RPMI8226 (cell line): ENCODE data around the gene PERM1.
"Not testable (repeated sequence)": the region's sequence is repeated elsewhere in the genome, so short reads cannot be mapped to it uniquely, and the experiment has no call there.

Experiments
- DNase-seq: peaks from one replicate; pipeline ENCODE4 v3.0.0-alpha.2; 2015

Gene PERM1

DNA sequence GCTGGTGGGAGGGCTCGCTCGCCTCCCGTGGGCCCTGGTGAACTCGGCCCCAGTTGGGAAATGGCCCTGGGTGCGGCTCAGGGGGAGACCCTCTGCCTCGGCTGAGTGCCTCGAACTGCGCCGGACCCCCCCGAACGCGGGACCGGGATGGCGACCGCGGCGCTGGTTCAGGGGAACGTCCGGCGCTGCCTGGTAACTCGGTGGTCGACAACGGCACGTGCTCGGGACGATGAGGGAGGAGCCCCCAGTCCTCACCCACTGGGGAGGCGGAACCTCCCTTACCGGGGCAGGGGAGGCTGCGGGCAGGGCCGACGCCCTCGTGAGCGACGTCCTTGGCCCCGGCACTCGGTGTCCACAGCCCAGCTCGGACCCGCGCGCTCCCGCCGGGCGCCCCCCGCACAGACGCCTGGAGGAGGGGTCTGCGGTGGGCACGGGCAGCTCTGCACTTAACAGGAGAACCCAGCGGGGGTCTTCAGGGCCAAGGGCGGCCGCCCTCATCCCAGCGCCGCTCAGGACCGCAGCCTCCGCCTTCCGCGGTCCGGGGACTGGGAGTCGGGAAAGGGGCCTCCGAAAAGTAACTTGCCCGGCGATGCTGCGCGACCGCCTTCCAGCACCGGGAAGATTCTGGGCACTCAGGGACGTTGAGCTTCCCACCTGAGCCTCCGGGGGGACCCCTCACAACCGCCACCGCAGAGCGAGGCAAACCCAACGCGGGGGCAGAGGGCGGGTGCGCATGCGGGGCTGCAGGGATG lies 16.3 kb upstream of the PERM1 start:
- DNase-seq = no peak

DNA sequence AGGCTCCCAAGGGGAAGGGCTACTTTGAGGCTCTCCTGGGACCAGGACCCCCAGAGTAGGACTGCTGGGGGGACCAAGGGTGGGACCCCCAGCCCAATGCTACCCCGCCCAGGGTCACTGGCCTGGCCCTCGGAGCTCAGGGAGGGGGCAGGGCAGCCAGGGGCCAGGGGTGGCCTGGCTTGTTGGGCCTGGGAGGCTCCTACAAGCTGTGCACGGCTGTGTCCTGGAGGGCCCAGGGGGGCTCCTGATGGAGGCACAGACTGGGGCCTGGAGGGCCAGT lies 15.8 kb upstream of the PERM1 start:
- DNase-seq = no peak

DNA sequence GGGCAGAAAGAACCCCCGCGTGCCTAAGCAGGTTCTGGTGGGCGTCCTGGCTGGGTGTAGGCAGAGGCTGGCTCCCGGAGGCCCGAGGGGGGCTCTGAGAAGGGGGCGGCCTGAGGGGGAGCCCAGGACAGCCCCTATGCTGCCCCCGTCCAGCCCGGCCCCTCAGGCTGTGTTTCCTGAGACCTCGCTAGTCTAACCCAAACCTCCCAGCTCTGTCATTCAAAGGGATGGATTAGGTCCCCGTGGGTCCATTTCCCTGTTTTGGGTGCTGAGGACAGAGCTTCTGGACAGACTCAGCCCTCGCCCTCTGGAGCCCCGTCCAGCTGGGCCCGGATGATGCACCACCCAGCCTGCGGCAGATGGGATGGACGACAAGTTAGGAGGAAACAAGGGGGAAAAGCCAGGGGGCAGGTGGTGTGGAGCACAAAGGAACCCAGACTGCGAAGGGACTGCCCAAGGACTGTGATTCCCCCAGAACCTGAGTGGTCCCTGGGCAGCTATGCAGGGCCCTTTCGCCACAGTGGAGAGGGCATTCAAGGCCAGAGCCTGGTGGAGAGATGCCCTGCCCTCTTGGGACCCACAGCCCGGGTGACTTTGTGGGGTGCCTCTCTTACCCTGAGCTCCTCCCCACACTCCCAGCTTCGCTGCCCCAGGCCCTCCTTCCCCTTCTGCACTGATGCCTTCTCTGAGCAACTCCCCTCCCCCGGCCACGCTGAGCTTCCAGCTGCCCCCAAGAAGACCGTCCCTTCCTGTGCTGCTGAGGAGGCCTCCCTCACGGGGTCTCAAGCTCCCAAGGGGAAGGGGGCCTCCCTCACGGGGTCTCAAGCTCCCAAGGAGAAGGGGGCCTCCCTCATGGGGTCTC lies 15.2 kb upstream of the PERM1 start:
- no peak for DNase-seq

DNA sequence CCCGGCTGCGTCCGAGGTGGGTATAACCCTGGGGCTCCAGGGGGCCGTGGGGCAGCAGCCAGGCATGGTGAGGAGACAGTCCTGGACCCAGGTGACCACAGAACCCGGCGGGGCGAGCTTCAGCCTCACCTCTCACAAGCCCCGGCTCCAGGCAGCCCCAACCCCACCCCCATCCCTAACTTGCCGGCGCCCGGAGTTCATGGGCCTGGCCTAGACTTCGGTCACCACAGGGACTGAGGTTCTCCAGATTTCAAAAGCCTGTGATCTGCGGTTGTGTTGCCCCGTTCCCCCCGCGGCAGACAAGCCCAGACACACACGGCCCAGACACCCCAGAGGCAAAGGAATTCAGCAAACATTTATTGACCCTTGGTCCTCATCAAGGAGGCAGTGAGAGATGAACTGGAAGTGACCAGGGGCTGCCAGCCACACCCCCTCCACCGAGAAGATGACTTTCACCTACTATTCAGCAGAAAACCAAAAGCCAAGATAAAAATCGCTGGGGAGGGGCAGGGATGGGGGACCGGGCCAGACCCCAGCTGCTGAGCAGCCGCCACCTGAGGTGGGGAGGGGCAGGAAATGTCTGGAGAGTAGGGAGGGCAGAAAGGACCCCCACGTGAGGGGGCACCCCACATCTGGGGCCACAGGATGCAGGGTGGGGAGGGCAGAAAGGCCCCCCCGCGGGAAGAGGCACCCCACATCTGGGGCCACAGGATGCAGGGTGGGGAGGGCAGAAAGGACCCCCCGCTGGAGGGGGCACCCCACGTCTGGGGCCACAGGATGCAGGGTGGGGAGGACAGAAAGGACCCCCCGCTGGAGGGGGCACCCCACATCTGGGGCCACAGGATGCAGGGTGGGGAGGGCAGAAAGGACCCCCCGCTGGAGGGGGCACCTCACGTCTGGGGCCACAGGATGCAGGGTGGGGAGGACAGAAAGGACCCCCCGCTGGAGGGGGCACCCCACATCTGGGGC lies 14.1 kb upstream of the PERM1 start:
- no peak for DNase-seq

DNA sequence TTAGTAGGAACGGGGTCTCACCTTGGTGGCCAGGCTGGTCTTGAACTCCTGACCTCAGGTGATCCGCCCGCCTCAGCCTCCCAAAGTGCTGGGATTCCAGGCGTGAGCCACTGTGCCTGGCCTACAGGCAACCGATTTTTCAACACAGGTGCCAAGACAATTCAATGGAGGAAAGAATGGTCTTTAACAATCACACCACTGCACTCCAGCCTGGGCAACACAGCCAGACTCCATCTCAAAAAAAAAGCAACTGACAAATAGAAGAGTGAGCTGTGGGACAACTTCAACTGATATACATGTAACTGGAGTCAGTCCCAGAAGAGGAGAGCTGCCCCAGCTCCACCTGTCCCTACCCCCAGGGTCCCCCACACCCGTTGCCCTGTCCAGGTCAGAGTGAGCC lies 12.7 kb upstream of the PERM1 start:
- DNase-seq = not testable (repeated sequence)

DNA sequence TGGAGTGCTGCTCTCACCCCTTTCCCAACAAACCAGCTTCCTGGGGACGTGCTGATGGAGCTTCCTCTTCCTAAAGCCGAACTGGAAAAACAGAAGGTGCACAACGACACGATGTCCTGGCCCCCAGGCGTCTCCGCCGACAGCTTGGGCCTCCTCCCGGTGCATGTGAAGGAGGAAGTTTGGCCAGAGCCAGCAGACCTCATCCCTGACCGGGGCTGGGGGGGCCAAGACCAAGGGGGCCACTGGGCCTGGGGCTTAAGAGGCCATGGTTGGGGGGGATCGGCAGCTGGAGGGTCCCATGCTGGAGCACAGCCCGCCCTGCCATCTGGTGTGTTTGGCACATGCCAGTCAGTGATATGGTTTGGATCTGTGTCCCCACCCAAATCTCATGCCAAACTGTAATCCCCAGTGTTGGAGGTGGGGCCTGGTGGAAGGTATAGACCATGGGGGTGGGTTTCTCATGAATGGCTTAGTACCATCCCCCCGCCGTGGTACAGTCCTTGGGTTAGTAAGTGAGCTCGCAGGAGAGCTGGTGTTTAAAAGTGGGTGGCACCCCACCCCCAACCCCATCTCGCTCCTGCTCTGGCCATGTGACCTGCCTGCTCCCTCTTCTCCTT lies 11.6 kb upstream of the PERM1 start:
- DNase-seq = no peak

DNA sequence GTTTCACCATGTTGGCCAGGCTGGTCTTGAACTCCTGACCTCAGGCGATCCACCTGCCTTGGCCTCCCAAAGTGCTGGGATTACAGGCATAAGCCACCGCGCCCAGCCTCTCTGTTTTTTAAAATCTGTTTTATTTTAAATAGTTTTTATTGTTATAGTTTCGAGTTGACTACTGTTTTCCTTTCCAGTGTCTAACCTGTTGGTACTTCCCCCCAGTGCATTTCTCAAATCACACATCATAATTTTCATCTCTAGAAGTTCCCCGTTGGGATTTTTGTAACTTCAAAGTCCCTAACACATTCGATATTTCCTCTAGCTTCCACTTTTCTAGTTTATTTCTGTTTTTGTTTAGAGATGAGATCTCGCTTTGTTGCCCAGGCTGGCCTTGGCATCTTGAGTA lies 10.5 kb upstream of the PERM1 start:
- no peak for DNase-seq

DNA sequence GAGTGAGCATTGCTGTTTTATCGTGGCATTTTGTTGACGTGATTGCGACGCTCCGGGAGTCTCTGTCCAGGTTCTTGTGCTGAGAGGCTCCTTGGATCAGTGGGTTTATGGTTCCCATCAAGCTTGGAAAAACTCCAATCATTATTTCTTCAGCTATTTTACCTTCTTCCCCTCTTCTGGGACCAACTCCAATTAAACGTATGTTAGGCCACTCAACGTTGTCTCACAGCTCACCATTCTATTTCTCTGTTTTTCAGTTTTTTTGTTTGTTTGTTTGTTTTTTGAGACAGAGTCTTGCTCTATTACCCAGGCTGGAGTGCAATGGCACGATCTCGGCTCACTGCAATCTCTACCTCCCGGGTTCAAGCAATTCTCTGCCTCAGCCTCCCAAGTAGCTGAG lies 10.0 kb upstream of the PERM1 start:
- no peak for DNase-seq

DNA sequence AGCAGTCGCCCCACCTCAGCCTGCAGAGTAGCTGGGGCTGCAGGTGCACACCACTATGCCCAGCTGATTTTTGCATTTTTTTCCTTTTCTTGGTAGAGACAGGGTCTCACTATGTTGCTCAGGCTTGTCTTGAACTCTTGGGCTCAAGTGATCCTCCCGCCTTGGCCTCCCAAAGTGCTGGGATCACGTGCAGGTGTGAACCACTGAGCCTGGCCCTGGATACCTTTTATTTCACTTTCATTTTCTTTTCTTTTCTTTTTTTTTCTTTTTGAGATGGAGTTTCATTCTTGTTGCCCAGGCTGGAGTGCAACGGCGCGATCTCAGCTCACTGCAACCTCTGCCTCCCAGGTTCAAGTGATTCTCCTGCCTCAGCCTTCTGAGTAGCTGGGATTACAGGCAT lies 9.4 kb upstream of the PERM1 start:
- not testable (repeated sequence) for DNase-seq

DNA sequence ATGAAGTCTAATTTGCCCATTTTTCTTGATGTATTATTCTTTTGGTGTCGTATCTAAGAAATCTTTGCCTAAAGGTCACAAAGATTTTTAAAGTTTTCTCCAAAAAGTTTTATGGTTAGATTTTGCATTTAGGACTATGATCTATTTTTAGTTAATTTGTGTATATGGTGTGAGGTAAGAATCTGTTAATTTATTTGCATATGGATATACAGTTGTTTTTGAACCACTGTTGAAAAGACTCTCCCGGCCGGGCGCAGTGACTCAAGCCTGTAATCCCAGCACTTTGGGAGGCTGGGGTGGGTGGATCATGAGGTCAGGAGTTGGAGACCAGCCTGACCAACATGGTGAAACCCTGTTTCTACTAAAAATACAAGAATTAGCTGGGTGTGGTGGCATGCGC lies 6.2 kb upstream of the PERM1 start:
- DNase-seq = not testable (repeated sequence)

DNA sequence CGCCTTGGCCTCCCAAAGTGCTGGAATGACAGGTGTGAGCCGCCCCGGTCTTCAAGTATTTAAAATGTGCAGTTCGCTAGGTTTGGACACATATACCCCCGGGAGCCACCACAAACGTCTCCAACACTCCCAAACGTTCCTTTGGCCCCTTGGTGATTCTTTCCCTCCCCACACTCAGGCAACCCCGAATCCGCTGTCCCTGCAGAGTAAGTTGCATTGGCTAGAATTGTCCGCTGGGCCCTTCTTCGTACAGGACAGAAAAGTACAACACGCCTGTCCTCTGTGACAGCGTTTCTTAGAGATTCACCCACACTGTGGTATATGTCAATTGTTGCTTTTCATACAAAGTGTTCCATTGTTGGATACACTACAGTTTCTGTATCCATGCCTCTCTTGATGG lies 3.2 kb upstream of the PERM1 start:
- no peak for DNase-seq

DNA sequence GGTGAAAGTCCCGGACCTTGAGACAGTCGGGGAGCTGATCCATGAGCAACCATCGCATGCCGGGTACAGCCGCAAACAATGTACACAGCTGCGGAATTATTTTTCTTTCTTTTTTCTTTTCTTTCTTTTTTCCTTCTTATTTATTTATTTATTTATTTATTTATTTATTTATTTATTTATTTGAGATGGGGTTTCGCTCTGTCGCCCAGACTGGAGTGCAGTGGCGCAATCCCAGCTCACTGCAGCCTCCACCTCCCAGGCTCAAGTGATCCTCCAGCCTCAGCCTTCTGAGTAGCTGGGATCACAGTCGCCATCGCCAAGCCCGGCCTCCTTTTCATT lies 2.6 kb upstream of the PERM1 start:
- no peak for DNase-seq

DNA sequence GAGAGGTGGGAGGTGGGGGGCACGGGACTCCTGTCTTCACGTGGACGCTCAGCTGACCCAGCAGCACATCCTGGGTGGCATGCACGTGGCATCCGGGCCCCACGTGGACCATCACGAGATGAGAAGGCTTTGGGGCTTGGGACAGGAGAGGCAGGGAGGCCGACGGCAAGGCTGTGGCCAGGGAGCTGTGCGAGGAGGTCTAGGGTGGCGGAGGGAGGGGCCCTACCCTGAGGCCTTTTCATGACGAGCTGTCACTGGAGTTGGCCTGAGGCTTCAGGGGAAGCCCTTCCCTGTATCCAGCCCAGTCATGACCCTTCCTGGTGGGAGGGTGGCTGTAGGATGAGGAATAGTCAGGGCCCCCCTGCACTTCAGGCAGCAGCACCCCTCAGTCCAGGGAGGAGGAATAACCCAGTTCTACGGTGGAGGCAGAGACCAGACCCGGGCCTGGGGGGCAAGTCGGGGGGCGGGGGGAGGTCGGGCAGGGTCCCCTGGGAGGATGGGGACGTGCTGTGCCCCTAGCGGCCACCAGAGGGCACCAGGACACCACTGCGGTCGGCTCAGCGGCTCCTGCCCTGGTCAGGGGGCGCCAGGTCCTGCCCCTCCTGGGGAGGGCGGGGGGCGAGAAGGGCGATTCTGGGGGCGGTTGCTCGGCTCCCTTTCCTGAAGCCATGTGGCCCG lies 2.0 kb upstream of the PERM1 start:
- DNase-seq = peak; percentile 54

DNA sequence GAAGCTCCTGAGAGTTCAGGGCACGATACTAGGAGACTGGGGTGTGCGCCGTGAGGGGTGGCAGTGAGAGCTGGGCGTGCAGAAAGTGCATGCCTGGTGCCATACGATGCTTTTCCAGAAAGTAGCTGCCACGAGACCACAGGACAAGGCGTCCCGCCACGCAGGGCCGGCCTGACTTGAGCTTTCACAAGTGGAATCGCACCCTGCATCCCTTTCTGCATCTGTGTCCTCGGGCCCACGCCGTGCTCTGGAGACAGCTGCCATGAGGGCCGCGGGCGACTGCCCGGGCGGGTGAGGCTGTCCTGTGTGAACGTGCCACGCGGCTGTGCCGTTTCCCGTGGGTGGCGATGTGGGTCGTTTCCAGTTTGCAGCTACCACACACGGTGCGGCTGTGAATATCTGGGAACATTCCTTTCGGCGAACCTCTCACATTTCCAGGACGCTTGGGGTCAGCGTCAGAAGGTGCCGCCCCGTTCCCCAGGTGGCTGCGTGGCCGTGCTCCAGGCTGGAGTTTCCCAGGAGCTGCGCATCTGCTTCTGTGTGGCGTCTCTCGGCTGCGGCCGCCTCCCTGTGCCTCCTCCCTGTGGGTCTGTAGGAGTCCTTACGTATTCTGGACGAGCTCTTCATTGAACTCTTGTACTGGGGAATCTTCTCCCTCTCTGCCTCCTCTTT lies 1.0 kb upstream of the PERM1 start:
- no peak for DNase-seq

DNA sequence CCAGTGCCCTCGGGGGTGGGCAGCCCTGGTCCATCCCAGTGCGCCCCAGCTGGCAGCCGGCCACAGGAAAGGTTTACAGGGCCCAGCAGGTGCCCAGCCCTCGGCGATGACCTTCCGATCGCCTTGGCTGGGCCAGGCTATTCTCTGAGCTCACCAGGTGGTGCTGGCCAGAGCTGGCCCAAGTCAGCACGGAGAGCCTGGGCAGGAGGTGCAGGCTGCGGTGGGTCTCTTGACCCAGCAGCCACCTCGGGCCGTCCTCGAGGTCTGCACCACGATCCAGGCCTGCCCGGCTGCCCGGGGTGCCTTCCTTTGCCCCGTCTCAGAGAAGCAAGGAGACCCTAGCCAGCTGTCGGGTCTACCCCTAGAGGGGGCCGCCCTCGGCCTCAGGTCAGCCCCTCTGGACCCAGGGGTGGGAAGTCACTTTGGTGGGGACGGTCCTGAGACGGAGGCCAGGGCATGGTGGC lies 370 bp downstream of the PERM1 start:
- DNase-seq = no peak

DNA sequence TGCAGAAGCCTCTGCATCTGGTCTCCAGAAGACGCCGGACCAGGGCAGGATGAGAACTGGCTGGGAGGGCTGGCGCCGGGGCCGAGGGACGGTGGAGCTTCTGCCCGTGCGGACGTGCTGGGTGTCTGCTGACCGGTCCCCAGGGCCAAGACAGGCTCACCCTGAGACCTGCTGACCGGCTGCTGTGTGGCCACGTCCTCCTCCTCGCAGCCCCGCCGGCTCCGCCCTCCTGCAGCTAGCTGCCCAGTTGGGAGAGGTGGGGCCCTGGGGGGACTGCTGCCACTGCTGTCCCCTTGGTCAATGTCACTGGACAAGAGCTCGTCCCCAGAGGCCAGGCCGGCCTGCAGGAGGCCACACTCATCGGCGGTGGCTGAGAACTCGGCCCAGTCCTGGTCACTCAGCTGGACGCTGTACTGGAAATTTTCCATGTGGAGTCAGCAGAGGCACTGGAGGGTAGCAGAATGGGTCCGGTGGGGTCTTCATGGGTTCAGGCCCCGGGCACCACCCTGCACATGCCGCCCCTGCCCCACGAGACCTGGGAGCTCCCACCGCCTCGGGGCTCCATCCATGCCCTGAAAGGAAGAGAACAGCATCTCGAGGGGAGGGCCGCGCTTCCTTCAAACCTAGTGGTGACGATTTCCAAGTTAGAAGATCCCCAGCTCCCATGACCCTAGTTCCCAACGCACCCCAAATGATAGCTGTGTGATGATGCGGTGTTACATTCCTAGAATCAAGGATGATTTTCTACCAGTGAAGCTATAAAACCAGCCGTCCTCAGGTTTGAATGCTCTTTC lies 1.1 kb downstream of the PERM1 start:
- no peak for DNase-seq

DNA sequence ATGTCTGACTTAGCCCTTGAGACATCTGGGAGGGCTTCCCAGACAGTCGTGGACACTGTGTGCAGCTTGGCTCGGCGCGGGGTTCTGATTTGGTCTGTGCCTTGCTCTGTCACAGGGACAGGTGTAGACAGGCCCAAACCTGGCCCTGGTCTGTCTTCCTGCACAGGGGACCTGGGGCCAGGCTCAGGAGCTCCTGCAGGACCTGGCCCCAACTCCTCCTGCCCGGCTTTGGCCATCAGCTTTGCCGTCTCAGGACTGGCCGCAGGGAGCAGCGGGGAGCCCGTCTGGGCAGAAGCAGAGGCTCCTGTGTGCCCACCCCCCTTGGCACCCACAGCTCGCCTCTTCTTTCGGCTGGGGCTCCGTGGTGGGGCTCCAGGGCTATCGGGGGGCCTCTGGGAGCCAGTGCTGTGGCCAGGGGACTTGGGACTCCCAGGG lies 1.7 kb downstream of the PERM1 start:
- no peak for DNase-seq

DNA sequence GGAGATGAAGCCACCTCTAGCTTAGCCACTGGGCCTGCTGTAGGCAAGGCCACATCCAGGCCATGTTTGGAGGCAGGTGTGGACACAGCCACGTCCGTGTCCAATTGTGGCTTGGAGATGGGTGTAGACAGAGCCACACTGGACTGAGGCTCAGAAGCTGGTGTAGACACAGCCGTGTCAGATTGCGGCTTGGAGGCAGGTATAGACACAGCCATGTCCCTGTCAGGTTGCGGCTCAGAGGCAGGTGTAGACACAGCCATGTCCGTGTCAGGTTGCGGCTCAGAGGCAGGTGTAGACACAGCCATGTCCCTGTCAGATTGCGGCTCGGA lies 2.2 kb downstream of the PERM1 start:
- DNase-seq = no peak

DNA sequence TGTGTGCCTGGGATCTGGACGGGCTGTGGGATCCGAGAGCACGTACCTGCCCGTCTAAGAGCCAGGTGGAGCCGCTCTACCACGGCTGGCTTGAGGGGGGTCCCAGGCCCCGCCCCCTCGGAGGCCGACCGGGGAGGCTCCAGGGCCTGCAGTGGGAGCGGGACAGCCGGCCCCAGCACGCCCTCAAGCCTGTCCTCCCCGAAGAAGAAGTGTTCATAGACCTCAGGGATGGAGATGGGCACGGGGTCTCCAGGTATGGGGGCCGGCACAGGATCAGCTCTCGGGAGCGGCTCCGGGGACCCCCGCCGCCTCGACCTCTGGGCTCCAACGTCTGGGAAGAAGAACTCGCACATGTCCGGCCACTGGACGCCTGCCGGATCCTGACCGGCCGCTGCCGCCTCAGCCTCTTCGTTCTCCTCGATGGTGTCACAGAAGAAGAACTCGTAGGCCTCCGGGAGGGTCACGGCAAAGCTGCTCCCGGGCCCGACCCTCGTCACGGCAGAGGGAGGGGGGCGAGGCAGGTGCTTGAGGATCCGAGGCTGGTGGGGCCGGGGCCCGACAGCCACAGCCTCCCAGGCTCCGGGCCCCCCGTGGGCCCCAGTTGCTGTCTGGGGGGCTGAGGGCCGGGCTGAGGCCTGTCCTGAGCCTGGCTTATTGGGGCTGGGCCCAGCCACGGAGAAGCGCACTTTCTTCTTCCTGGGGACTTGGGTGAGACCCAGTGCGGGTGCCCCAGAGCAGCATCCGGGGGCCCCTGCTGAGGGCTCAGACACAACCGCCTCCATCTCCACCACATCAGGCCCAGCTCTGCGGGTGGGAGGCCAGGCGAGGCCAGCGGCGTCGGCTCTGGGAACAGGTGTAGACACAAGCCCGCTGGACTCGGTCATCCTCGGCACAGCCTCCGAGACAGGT lies 2.8 kb downstream of the PERM1 start:
- no peak for DNase-seq
